ENCODE data around the gene GRP.
A peak's percentile ranks its signal among the peaks of the same experiment; 100 is the strongest.

Gene GRP

GRCh38 chr18:59263661-59264060 is 43.7 kb downstream of the GRP start:
- no peak for TF ChIP-seq CTCF (conservative IDR thresholded peaks at IDR 0.05; ENCODE audit: low read depth, low read length)
- no peak overlapping the region for H3K4me2 ChIP-seq
- H3K4me3 ChIP-seq (IDR thresholded peaks at IDR 0.05; ENCODE audit: insufficient read depth, low read depth, low read length) = no peak overlapping the region
- no peaks in the 10 kb centered on the region for H3K79me2 ChIP-seq (ENCODE audit: insufficient read depth, low read depth)
- H2AFZ ChIP-seq (ENCODE audit: low read depth) = no peak overlapping the region
- no peak overlapping the region for H3K9ac ChIP-seq
- H3K27ac ChIP-seq = no peak overlapping the region
- H3K27me3 ChIP-seq (ENCODE audit: insufficient read depth, low read depth) = peaks cover 6% of the 10 kb centered on the region; the same call in 1 of the 2 replicates
- H3K36me3 ChIP-seq (ENCODE audit: insufficient read depth) = no peaks in the 10 kb centered on the region
- no peaks in the 10 kb centered on the region for H3K4me1 ChIP-seq (ENCODE audit: low read depth, poor library complexity, severe bottlenecking)
- no peaks in the 10 kb centered on the region for H4K20me1 ChIP-seq (ENCODE audit: insufficient read depth)

- Histone ChIP-seq H3K79me2 (ENCODE audit: insufficient read depth, low read depth) (no peaks in the 10 kb centered on the region), H2AFZ (ENCODE audit: low read depth) (no peak overlapping the region), H3K4me1 (ENCODE audit: low read depth, poor library complexity, severe bottlenecking) (no peaks in the 10 kb centered on the region), H3K36me3 (ENCODE audit: insufficient read depth) (no peaks in the 10 kb centered on the region), H3K27ac (no peak overlapping the region), H3K4me2 (no peak overlapping the region), H3K4me3 (IDR thresholded peaks at IDR 0.05; ENCODE audit: insufficient read depth, low read depth, low read length) (no peak overlapping the region), H3K9ac (no peak overlapping the region), H4K20me1 (ENCODE audit: insufficient read depth) (no peaks in the 10 kb centered on the region), H3K27me3 (ENCODE audit: insufficient read depth, low read depth) (peaks cover 6% of the 10 kb centered on the region; the same call in 1 of the 2 replicates)
- no peak for TF ChIP-seq CTCF (conservative IDR thresholded peaks at IDR 0.05; ENCODE audit: low read depth, low read length)
These were observed 44.2 kb downstream of the GRP start for GRCh38 chr18:59264121-59264571.

GRCh38 chr18:59264651-59265245 is 44.8 kb downstream of the GRP start:
- Histone ChIP-seq H3K4me1 (ENCODE audit: low read depth, poor library complexity, severe bottlenecking) (no peaks in the 10 kb centered on the region), H4K20me1 (ENCODE audit: insufficient read depth) (no peaks in the 10 kb centered on the region), H2AFZ (ENCODE audit: low read depth) (peak overlapping the region; percentile 94), H3K9ac (no peak overlapping the region), H3K4me2 (peak overlapping the region; percentile 94), H3K36me3 (ENCODE audit: insufficient read depth) (no peaks in the 10 kb centered on the region), H3K79me2 (ENCODE audit: insufficient read depth, low read depth) (no peaks in the 10 kb centered on the region), H3K27me3 (ENCODE audit: insufficient read depth, low read depth) (peaks cover 8% of the 10 kb centered on the region; the same call in 1 of the 2 replicates), H3K4me3 (IDR thresholded peaks at IDR 0.05; ENCODE audit: insufficient read depth, low read depth, low read length) (no peak overlapping the region), H3K27ac (no peak overlapping the region)
- TF ChIP-seq CTCF (conservative IDR thresholded peaks at IDR 0.05; ENCODE audit: low read depth, low read length) = no peak

GRCh38 chr18:59265246-59265973 is 45.5 kb downstream of the GRP start:
- peaks cover 3% of the 10 kb centered on the region for H3K4me1 ChIP-seq (ENCODE audit: low read depth, poor library complexity, severe bottlenecking)
- no peak overlapping the region for H3K4me3 ChIP-seq (IDR thresholded peaks at IDR 0.05; ENCODE audit: insufficient read depth, low read depth, low read length)
- H3K27me3 ChIP-seq (ENCODE audit: insufficient read depth, low read depth) = peaks cover 13% of the 10 kb centered on the region; the same call in 1 of the 2 replicates
- no peak overlapping the region for H3K27ac ChIP-seq
- no peaks in the 10 kb centered on the region for H3K79me2 ChIP-seq (ENCODE audit: insufficient read depth, low read depth)
- peak overlapping the region; percentile 94 for H3K4me2 ChIP-seq
- no peak for TF ChIP-seq CTCF (conservative IDR thresholded peaks at IDR 0.05; ENCODE audit: low read depth, low read length)
- H3K9ac ChIP-seq = peak overlapping the region; percentile 39; the same call in 1 of the 2 replicates
- H3K36me3 ChIP-seq (ENCODE audit: insufficient read depth) = no peaks in the 10 kb centered on the region
- peak overlapping the region; percentile 94 for H2AFZ ChIP-seq (ENCODE audit: low read depth)
- H4K20me1 ChIP-seq (ENCODE audit: insufficient read depth) = no peaks in the 10 kb centered on the region
